CD14-positive monocyte (primary cell): ENCODE measurements around the gene SLC17A1. TPM values are rescaled to one million over a fixed set of nuclear protein-coding genes. Genes with fewer than 3 reads are reported as not detected.

Source experiments
- DNase-seq, 3 donors: peaks; one replicate each; pipeline ENCODE4 v3.0.0-alpha.2; 2011 to 2022
- H2AFZ ChIP-seq: 2 replicates; pipeline ENCODE4 v1.6.0; 2012; ENCODE audit warnings: mild to moderate bottlenecking, low read depth, low read length, inconsistent platforms; ENCODE audit not compliant: insufficient read depth, poor library complexity, severe bottlenecking
- H3K27ac ChIP-seq, 2 donors: 1 replicate in 1 of 2; 2 replicates in 1 of 2; pipeline ENCODE4 v1.5.1; 2012 to 2013; ENCODE audit warnings: low read length in 2 of 2, control low read depth in 1 of 2, inconsistent platforms in 1 of 2, low read depth in 1 of 2, mild to moderate bottlenecking in 1 of 2
- H3K27me3 ChIP-seq, 2 donors: one replicate each; pipeline versions ENCODE4 v1.6.0 to v1.6.1; 2011 to 2013; ENCODE audit warnings: low read length in 2 of 2; ENCODE audit not compliant: control insufficient read depth in 2 of 2, insufficient read depth in 2 of 2
- H3K36me3 ChIP-seq, 2 donors: replicated peaks in 1 of 2; 1 replicate in 1 of 2; 2 replicates in 1 of 2; pipeline versions ENCODE4 v1.5.1 to v1.6.1; 2012 to 2013; ENCODE audit warnings: low read length in 2 of 2, control low read depth in 1 of 2, inconsistent platforms in 1 of 2, mild to moderate bottlenecking in 1 of 2; ENCODE audit not compliant: insufficient read depth in 2 of 2, control insufficient read depth in 1 of 2
- H3K4me1 ChIP-seq, 2 donors: 1 replicate in 1 of 2; 2 replicates in 1 of 2; pipeline versions ENCODE4 v1.5.1 to v1.6.1; 2012 to 2013; ENCODE audit warnings: low read length in 2 of 2, control low read depth in 1 of 2, inconsistent platforms in 1 of 2, mild to moderate bottlenecking in 1 of 2, moderate library complexity in 1 of 2; ENCODE audit not compliant: insufficient read depth in 2 of 2, control insufficient read depth in 1 of 2
- H3K4me2 ChIP-seq: replicated peaks from 2 replicates; pipeline ENCODE3; 2012; ENCODE audit warnings: low read length, moderate library complexity, mild to moderate bottlenecking; ENCODE audit not compliant: poor library complexity, severe bottlenecking; ENCODE audit errors: extremely low read depth
- H3K4me3 ChIP-seq, 3 experiments: fragments of 200-600 bp in 1 of 3; sonication (generic) in 1 of 3; replicated peaks in 1 of 3; 1 replicate in 2 of 3; 2 replicates in 1 of 3; pipeline ENCODE4 v1.5.1; 2011 to 2013; ENCODE audit warnings: low read length in 3 of 3, mild to moderate bottlenecking in 3 of 3, control low read depth in 2 of 3, low read depth in 2 of 3, inconsistent platforms in 1 of 3, moderate library complexity in 1 of 3
- H3K79me2 ChIP-seq: 2 replicates; pipeline ENCODE4 v1.6.0; 2012; ENCODE audit warnings: mild to moderate bottlenecking, control low read depth, inconsistent platforms, low read length, moderate library complexity; ENCODE audit not compliant: insufficient read depth
- H3K9ac ChIP-seq: 2 replicates; pipeline ENCODE4 v1.6.0; 2017; ENCODE audit warnings: low read length, mild to moderate bottlenecking; ENCODE audit not compliant: insufficient read depth, poor library complexity, severe bottlenecking
- H3K9me3 ChIP-seq, 2 donors: replicated peaks in 1 of 2; 1 replicate in 1 of 2; 2 replicates in 1 of 2; pipeline versions ENCODE4 v1.5.1 to v1.6.1; 2012 to 2013; ENCODE audit warnings: low read length in 2 of 2, control low read depth in 1 of 2; ENCODE audit not compliant: control insufficient read depth in 1 of 2, insufficient read depth in 1 of 2
- H4K20me1 ChIP-seq: 2 replicates; pipeline ENCODE4 v1.6.0; 2012; ENCODE audit warnings: mild to moderate bottlenecking, low read length, control low read depth, moderate library complexity; ENCODE audit not compliant: insufficient read depth
- H3K27ac Mint-ChIP-seq, 7 donors: one replicate each; pipeline ENCODE4 v1.8.0; 2020; ENCODE audit warnings: mild to moderate bottlenecking in 7 of 7, mixed read lengths in 7 of 7, moderate library complexity in 6 of 7, inconsistent platforms in 2 of 7
- H3K27me3 Mint-ChIP-seq, 3 donors: one replicate each; pipeline ENCODE4 v1.8.0; 2021 to 2022; ENCODE audit warnings: low read depth in 3 of 3, mild to moderate bottlenecking in 3 of 3, mixed read lengths in 3 of 3, moderate library complexity in 3 of 3, inconsistent platforms in 1 of 3
- H3K36me3 Mint-ChIP-seq, 2 donors: one replicate each; pipeline ENCODE4 v1.8.0; 2020; ENCODE audit warnings: mixed read lengths in 2 of 2, inconsistent platforms in 1 of 2, mild to moderate bottlenecking in 1 of 2
- H3K4me1 Mint-ChIP-seq: one replicate; pipeline ENCODE4 v1.8.0; 2020; ENCODE audit warnings: mild to moderate bottlenecking, mixed read lengths
- H3K4me3 Mint-ChIP-seq, 2 donors: one replicate each; pipeline ENCODE4 v1.8.0; 2020; ENCODE audit warnings: mild to moderate bottlenecking in 2 of 2, mixed read lengths in 2 of 2, moderate library complexity in 1 of 2
- H3K9me3 Mint-ChIP-seq, 7 donors: one replicate each; pipeline ENCODE4 v1.8.0; 2020 to 2022; ENCODE audit warnings: mixed read lengths in 7 of 7, mild to moderate bottlenecking in 6 of 7, moderate library complexity in 6 of 7, inconsistent platforms in 2 of 7
- WGBS: methylation state at CpG from one replicate; pipeline ENCODE4 v1.1.5; 2013; ENCODE audit warnings: missing lambda C conversion rate; ENCODE audit not compliant: insufficient coverage; 5-methylcytosine and 5-hydroxymethylcytosine counted together
- intact Hi-C, 2 donors: fragments of 100-400 bp; cut with micrococcal nuclease; formaldehyde crosslinking; loops; one replicate each; pipeline versions ENCODE4 v1.15.0 to v1.15.1; 2023
- polyA plus RNA-seq, 3 donors: library from polyadenylated mRNA; depleted of rRNA in 1 of 3; unstranded in 2 of 3; stranded (reverse) in 1 of 3; fragments of 300-500 nt in 2 of 3; fragments of >200 nt in 1 of 3; fragmentation: Illumina TruSeq in 2 of 3; gene quantifications; 1 replicate in 2 of 3; 2 replicates in 1 of 3; pipeline ENCODE4 v1.2.3, GENCODE V29; 2012 to 2021
- TF ChIP-seq, protein P1 (sequence below): fragments of 200-600 bp; IDR thresholded peaks from one replicate; pipeline ENCODE4 v1.8.0; 2022; ENCODE audit warnings: antibody characterized with exemption, mild to moderate bottlenecking

SLC17A1 gene
- polyA plus RNA-seq, 3 donors = not detected

GRCh38 chr6:25866011-25866410 lies 34.2 kb upstream of the SLC17A1 start:
- no peaks in the 10 kb centered on the region for H3K4me1 ChIP-seq
- H3K27me3 ChIP-seq = no peaks in the 10 kb centered on the region
- no peak overlapping the region for H3K4me3 ChIP-seq
- H3K27ac ChIP-seq = no peak overlapping the region
- Mint-ChIP-seq H3K4me1 (peaks cover 7% of the 10 kb centered on the region), H3K4me3 (no peak overlapping the region), H3K27ac (no peak overlapping the region), H3K27me3 (no peaks in the 10 kb centered on the region), H3K9me3 (peaks cover 0 to 3% (median 0%) of the 10 kb centered on the region in 7 donors), H3K36me3 (no peaks in the 10 kb centered on the region)
- no peaks in the 10 kb centered on the region for H3K9me3 ChIP-seq
- no peak overlapping the region for H2AFZ ChIP-seq
- no peaks in the 10 kb centered on the region for H4K20me1 ChIP-seq
- no peak overlapping the region for H3K9ac ChIP-seq
- TF ChIP-seq, protein P1, sequence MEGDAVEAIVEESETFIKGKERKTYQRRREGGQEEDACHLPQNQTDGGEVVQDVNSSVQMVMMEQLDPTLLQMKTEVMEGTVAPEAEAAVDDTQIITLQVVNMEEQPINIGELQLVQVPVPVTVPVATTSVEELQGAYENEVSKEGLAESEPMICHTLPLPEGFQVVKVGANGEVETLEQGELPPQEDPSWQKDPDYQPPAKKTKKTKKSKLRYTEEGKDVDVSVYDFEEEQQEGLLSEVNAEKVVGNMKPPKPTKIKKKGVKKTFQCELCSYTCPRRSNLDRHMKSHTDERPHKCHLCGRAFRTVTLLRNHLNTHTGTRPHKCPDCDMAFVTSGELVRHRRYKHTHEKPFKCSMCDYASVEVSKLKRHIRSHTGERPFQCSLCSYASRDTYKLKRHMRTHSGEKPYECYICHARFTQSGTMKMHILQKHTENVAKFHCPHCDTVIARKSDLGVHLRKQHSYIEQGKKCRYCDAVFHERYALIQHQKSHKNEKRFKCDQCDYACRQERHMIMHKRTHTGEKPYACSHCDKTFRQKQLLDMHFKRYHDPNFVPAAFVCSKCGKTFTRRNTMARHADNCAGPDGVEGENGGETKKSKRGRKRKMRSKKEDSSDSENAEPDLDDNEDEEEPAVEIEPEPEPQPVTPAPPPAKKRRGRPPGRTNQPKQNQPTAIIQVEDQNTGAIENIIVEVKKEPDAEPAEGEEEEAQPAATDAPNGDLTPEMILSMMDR = no peak
- no peak overlapping the region for H3K4me2 ChIP-seq
- no peaks in the 10 kb centered on the region for H3K36me3 ChIP-seq
- DNase-seq = no peak
- no CpG with 5 or more reads among the region's 3 CpGs for WGBS
- intact Hi-C loops = no loop called here
- no peaks in the 10 kb centered on the region for H3K79me2 ChIP-seq

DNA sequence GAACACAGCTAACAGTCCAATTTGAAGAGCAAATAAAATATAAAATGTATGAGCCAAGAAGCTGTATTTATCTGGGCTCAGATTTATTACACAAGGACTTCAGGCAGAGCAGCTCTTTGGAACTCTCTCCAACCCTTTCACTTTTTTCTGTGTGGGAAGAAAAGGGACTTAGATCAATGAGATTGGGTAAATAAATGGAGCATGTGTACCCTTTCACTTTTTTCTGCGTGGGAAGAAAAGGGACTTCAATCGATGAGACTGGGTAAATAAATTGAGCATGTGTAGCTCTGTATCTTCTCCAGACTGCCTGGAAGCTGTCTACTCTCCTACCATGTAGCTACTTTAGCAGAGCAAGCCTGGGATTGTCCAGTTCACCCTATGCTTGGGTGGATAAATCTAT lies 31.5 kb upstream of the SLC17A1 start:
- Mint-ChIP-seq H3K9me3 (peaks cover 0 to 2% (median 0%) of the 10 kb centered on the region in 7 donors), H3K27me3 (no peaks in the 10 kb centered on the region), H3K4me1 (peaks cover 7% of the 10 kb centered on the region), H3K36me3 (no peaks in the 10 kb centered on the region), H3K4me3 (no peak overlapping the region), H3K27ac (no peak overlapping the region)
- no peaks in the 10 kb centered on the region for H3K9me3 ChIP-seq
- no peak for DNase-seq
- H3K79me2 ChIP-seq = no peaks in the 10 kb centered on the region
- H3K27me3 ChIP-seq = no peaks in the 10 kb centered on the region
- intact Hi-C loops = no loop called here
- no peaks in the 10 kb centered on the region for H3K4me1 ChIP-seq
- H3K4me2 ChIP-seq = no peak overlapping the region
- WGBS = no CpG with 5 or more reads among the region's 2 CpGs
- TF ChIP-seq, protein P1 = no peak
- H2AFZ ChIP-seq = no peak overlapping the region
- H3K9ac ChIP-seq = no peak overlapping the region
- no peak overlapping the region for H3K27ac ChIP-seq
- H3K4me3 ChIP-seq = no peak overlapping the region
- no peaks in the 10 kb centered on the region for H4K20me1 ChIP-seq
- no peaks in the 10 kb centered on the region for H3K36me3 ChIP-seq
